HEK293 (cell line): ENCODE results near the gene YIPF5.

ENCODE experiments used
- CTCF ChIA-PET: fragments of 350-600 bp; formaldehyde crosslinking; extraction: SDS; loops from one replicate; lab custom pipeline; 2021; ENCODE audit warnings: antibody characterized with exemption; lab: Yijun Ruan, JAX
- POLR2A ChIA-PET: fragments of 300-600 bp; formaldehyde crosslinking; extraction: SDS; loops from one replicate; lab custom pipeline; 2020; ENCODE audit warnings: antibody characterized with exemption, inconsistent platforms; lab: Yijun Ruan, JAX
- H3K27ac ChIP-seq: fragments of 200-500 bp; sonication (Bioruptor generic); 2 replicates; pipeline ENCODE4 v1.5.1; 2014; ENCODE audit warnings: low read depth, low read length, control low read depth, inconsistent platforms; ENCODE audit errors: extremely low read depth
- H3K36me3 ChIP-seq, 2 experiments: fragments of 200-500 bp in 1 of 2; sonication (Bioruptor generic) in 1 of 2; 1 replicate in 1 of 2; 2 replicates in 1 of 2; pipeline ENCODE4 v1.5.1; 2014 to 2017; ENCODE audit warnings: inconsistent platforms in 2 of 2, low read length in 2 of 2; ENCODE audit not compliant: control insufficient read depth in 2 of 2, insufficient read depth in 1 of 2
- H3K4me1 ChIP-seq: fragments of 200-500 bp; sonication (Bioruptor generic); 2 replicates; pipeline ENCODE4 v1.5.1; 2014; ENCODE audit warnings: mild to moderate bottlenecking, low read length, inconsistent platforms; ENCODE audit not compliant: control insufficient read depth, insufficient read depth
- H3K4me3 ChIP-seq: 2 replicates; pipeline ENCODE4 v1.5.1; 2011; ENCODE audit warnings: low read depth, mild to moderate bottlenecking, control low read depth, low read length, moderate library complexity
- H3K9me3 ChIP-seq: fragments of 200-500 bp; sonication (Bioruptor generic); 2 replicates; pipeline ENCODE4 v1.5.1; 2014; ENCODE audit warnings: low read depth, low read length, inconsistent platforms; ENCODE audit not compliant: control insufficient read depth, insufficient read depth
- BCL11B ChIP-seq: fragments of 450-650 bp; formaldehyde crosslinking; IDR thresholded peaks from 2 replicates; pipeline ENCODE4 v1.5.1; 2016; ENCODE audit warnings: low read depth, missing biosample characterization, missing genetic modification characterization
- EGR2 ChIP-seq: fragments of 450-650 bp; formaldehyde crosslinking; IDR thresholded peaks from 2 replicates; pipeline ENCODE4 v1.5.1; 2016; ENCODE audit warnings: low read depth, missing biosample characterization, missing genetic modification characterization
- GLI2 ChIP-seq: fragments of 450-650 bp; formaldehyde crosslinking; IDR thresholded peaks from 2 replicates; pipeline ENCODE4; 2017; ENCODE audit warnings: missing biosample characterization, missing genetic modification characterization, low read depth, borderline replicate concordance
- KLF8 ChIP-seq: fragments of 450-650 bp; formaldehyde crosslinking; IDR thresholded peaks from 2 replicates; pipeline ENCODE4 v1.5.1; 2016; ENCODE audit warnings: missing biosample characterization, missing genetic modification characterization
- KLF9 ChIP-seq: fragments of 450-650 bp; formaldehyde crosslinking; IDR thresholded peaks from 2 replicates; pipeline ENCODE4 v1.5.1; 2016; ENCODE audit warnings: missing biosample characterization, missing genetic modification characterization, low read depth
- OSR2 ChIP-seq: fragments of 450-650 bp; formaldehyde crosslinking; IDR thresholded peaks from 2 replicates; pipeline ENCODE4 v1.5.1; 2016; ENCODE audit warnings: missing biosample characterization, missing genetic modification characterization
- SCRT1 ChIP-seq: fragments of 450-650 bp; formaldehyde crosslinking; IDR thresholded peaks from 2 replicates; pipeline ENCODE4 v1.5.1; 2016; ENCODE audit warnings: missing biosample characterization, missing genetic modification characterization, borderline replicate concordance
- SCRT2 ChIP-seq: fragments of 450-650 bp; formaldehyde crosslinking; IDR thresholded peaks from 2 replicates; pipeline ENCODE4 v1.5.1; 2016; ENCODE audit warnings: missing biosample characterization, missing genetic modification characterization
- ZEB2 ChIP-seq: fragments of 450-650 bp; formaldehyde crosslinking; IDR thresholded peaks from 2 replicates; pipeline ENCODE4 v1.5.1; 2016; ENCODE audit warnings: missing biosample characterization, missing genetic modification characterization
- ZFP41 ChIP-seq: fragments of 450-650 bp; formaldehyde crosslinking; IDR thresholded peaks from 2 replicates; pipeline ENCODE4 v1.5.1; 2016; ENCODE audit warnings: missing biosample characterization, missing genetic modification characterization, borderline replicate concordance
- ZNF2 ChIP-seq: fragments of 450-650 bp; formaldehyde crosslinking; IDR thresholded peaks from 2 replicates; pipeline ENCODE4 v1.5.1; 2016; ENCODE audit warnings: missing biosample characterization, missing genetic modification characterization
- ZNF302 ChIP-seq: fragments of 450-650 bp; formaldehyde crosslinking; IDR thresholded peaks from 2 replicates; pipeline ENCODE4 v1.5.1; 2016; ENCODE audit warnings: missing biosample characterization, missing genetic modification characterization, low read depth
- ZNF488 ChIP-seq: fragments of 450-650 bp; formaldehyde crosslinking; IDR thresholded peaks from 2 replicates; pipeline ENCODE4 v1.5.1; 2016; ENCODE audit warnings: missing biosample characterization, missing genetic modification characterization
- ZNF501 ChIP-seq: fragments of 450-650 bp; formaldehyde crosslinking; IDR thresholded peaks from 2 replicates; pipeline ENCODE4 v1.5.1; 2016; ENCODE audit warnings: missing biosample characterization, missing genetic modification characterization
- ZNF548 ChIP-seq: fragments of 450-650 bp; formaldehyde crosslinking; IDR thresholded peaks from 2 replicates; pipeline ENCODE4 v1.5.1; 2016; ENCODE audit warnings: missing biosample characterization, missing genetic modification characterization
- ZNF558 ChIP-seq: fragments of 450-650 bp; formaldehyde crosslinking; IDR thresholded peaks from 2 replicates; pipeline ENCODE4 v1.5.1; 2016; ENCODE audit warnings: missing biosample characterization, missing genetic modification characterization
- ZNF561 ChIP-seq: fragments of 450-650 bp; IDR thresholded peaks from 2 replicates; pipeline ENCODE4 v1.5.1; 2018; ENCODE audit warnings: missing biosample characterization, missing genetic modification characterization, borderline replicate concordance
- ZNF596 ChIP-seq: fragments of 450-650 bp; IDR thresholded peaks from 2 replicates; pipeline ENCODE4 v1.5.0; 2018; ENCODE audit warnings: missing biosample characterization, mild to moderate bottlenecking, missing genetic modification characterization, moderate library complexity
- ZNF624 ChIP-seq: fragments of 450-650 bp; formaldehyde crosslinking; IDR thresholded peaks from 2 replicates; pipeline ENCODE4 v1.5.1; 2017; ENCODE audit warnings: missing biosample characterization, missing genetic modification characterization
- ZNF645 ChIP-seq: fragments of 450-650 bp; formaldehyde crosslinking; IDR thresholded peaks from 2 replicates; pipeline ENCODE4; 2016; ENCODE audit warnings: missing biosample characterization, missing genetic modification characterization
- ZNF768 ChIP-seq: fragments of 450-650 bp; formaldehyde crosslinking; IDR thresholded peaks from 2 replicates; pipeline ENCODE4 v1.5.1; 2018; ENCODE audit warnings: missing biosample characterization, mild to moderate bottlenecking, missing genetic modification characterization
- TF ChIP-seq, protein P1 (sequence below): fragments of 450-650 bp; formaldehyde crosslinking; IDR thresholded peaks from 2 replicates; pipeline ENCODE4 v1.5.1; 2016; ENCODE audit warnings: missing biosample characterization, missing genetic modification characterization

Gene YIPF5

GRCh38 chr5:144169904-144170275 is 569 bp downstream of the YIPF5 start:
- Histone ChIP-seq H3K36me3 (peaks cover 11 to 41% of the 10 kb centered on the region in 2 experiments), H3K4me3 (peak overlapping the region; percentile 91), H3K9me3 (no peaks in the 10 kb centered on the region), H3K4me1 (peaks cover 3% of the 10 kb centered on the region; the same call in 1 of the 2 replicates), H3K27ac (peak overlapping the region; percentile 37; the same call in 1 of the 2 replicates)
- ChIA-PET CTCF (interaction anchor here (0.6 to 2.2 kb wide), 3 partner anchors 17 to 1301 kb away, joined by 3 to 10 read pairs (median 3); no protein-coding TSS in a partner anchor), POLR2A (interaction anchor here (1.0 to 1.7 kb wide), 5 partner anchors 11 to 765 kb away, joined by 3 to 8 read pairs (median 4); no protein-coding TSS in a partner anchor)
- TF ChIP-seq ZNF501 (tag by site-specific recombination) (0 out of 2 replicates have a peak, but pooled peaks have one; percentile 8), KLF9 (tag by site-specific recombination) (no peak)

GRCh38 chr5:144167998-144168397 is 2.5 kb downstream of the YIPF5 start:
- ChIA-PET POLR2A (no interaction called here), CTCF (interaction anchor here (1.2 kb wide), 1 partner anchor 24 kb away, joined by 3 read pairs; no protein-coding TSS in a partner anchor)
- H3K9me3 ChIP-seq, result no peaks in the 10 kb centered on the region
- no peak for TF ChIP-seq ZNF558
- TF ChIP-seq ZNF768, result no peak
- TF ChIP-seq ZNF548 (tag by site-specific recombination), result no peak
- TF ChIP-seq SCRT2 (tag by site-specific recombination), result peak; percentile 99
- TF ChIP-seq, protein P1, sequence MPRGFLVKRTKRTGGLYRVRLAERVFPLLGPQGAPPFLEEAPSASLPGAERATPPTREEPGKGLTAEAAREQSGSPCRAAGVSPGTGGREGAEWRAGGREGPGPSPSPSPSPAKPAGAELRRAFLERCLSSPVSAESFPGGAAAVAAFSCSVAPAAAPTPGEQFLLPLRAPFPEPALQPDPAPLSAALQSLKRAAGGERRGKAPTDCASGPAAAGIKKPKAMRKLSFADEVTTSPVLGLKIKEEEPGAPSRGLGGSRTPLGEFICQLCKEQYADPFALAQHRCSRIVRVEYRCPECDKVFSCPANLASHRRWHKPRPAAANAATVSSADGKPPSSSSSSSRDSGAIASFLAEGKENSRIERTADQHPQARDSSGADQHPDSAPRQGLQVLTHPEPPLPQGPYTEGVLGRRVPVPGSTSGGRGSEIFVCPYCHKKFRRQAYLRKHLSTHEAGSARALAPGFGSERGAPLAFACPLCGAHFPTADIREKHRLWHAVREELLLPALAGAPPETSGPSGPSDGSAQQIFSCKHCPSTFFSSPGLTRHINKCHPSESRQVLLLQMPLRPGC (tag by site-specific recombination), result no peak
- TF ChIP-seq SCRT1 (tag by site-specific recombination), result peak; percentile 97
- no peak for TF ChIP-seq ZFP41 (tag by site-specific recombination)
- TF ChIP-seq ZNF596 (tag by site-specific recombination), result no peak
- TF ChIP-seq, all 188 proteins: peak for 2
- peaks cover 30 to 59% of the 10 kb centered on the region in 2 experiments for H3K36me3 ChIP-seq
- no peak overlapping the region for H3K27ac ChIP-seq
- H3K4me3 ChIP-seq, result no peak overlapping the region
- peaks cover 3% of the 10 kb centered on the region; the same call in 1 of the 2 replicates for H3K4me1 ChIP-seq

GRCh38 chr5:144166696-144167095 is 3.8 kb downstream of the YIPF5 start:
- Histone ChIP-seq H3K36me3 (peaks cover 43 to 72% of the 10 kb centered on the region in 2 experiments), H3K4me1 (peaks cover 3% of the 10 kb centered on the region; the same call in 1 of the 2 replicates), H3K9me3 (no peaks in the 10 kb centered on the region), H3K27ac (no peak overlapping the region), H3K4me3 (no peak overlapping the region)
- POLR2A ChIA-PET, result no interaction called here
- no peak for TF ChIP-seq ZEB2
- CTCF ChIA-PET, result interaction anchor here (1.2 kb wide), 1 partner anchor 25 kb away, joined by 3 read pairs; no protein-coding TSS in a partner anchor

DNA sequence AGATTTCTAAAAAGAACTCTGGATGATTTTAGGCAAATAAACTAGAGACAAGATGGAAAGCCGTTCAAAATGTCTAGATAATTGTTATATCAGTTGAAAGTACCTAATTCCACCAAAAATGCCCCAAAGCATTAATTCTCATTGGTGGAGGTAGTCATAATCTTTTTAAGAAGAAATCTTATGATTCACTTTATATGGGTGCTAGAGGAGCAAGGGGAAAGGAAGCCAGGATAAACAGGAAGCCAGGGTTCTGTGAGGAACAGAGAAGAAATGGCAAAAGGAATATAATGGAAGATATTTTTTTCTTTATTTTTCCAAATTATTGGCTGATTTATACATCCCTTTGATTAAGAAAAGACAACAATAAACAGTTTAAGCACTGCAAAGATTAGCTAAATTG is 7.8 kb downstream of the YIPF5 start:
- no peaks in the 10 kb centered on the region for H3K4me1 ChIP-seq
- CTCF ChIA-PET, result interaction anchor here (0.6 kb wide), 1 partner anchor 31 kb away, joined by 3 read pairs; no protein-coding TSS in a partner anchor
- POLR2A ChIA-PET, result interaction anchor here (0.6 kb wide), 1 partner anchor 759 kb away, joined by 5 read pairs; the partner anchor contains the start of gene NR3C1
- TF ChIP-seq EGR2 (tag by site-specific recombination), result no peak
- no peak for TF ChIP-seq ZNF561 (tag by site-specific recombination)
- no peak for TF ChIP-seq KLF8 (tag by site-specific recombination)
- TF ChIP-seq OSR2, result no peak
- TF ChIP-seq ZNF2 (tag by site-specific recombination), result no peak
- no peak for TF ChIP-seq ZNF624 (tag by site-specific recombination)
- TF ChIP-seq GLI2 (tag by site-specific recombination), result no peak
- TF ChIP-seq ZNF488 (tag by site-specific recombination), result no peak
- no peak for TF ChIP-seq ZNF645 (tag by site-specific recombination)
- TF ChIP-seq ZNF302 (tag by site-specific recombination), result no peak
- TF ChIP-seq BCL11B (tag by site-specific recombination), result no peak
- H3K9me3 ChIP-seq, result no peaks in the 10 kb centered on the region
- no peak overlapping the region for H3K27ac ChIP-seq
- H3K36me3 ChIP-seq, result peaks cover 68 to 83% of the 10 kb centered on the region in 2 experiments
- no peak overlapping the region for H3K4me3 ChIP-seq
